ENCODE results near the gene RTN4. TPM values are rescaled to one million over a fixed set of nuclear protein-coding genes. Genes with fewer than 3 reads are reported as not detected.
"Not testable (repeated sequence)": the region's sequence is repeated elsewhere in the genome, so short reads cannot be mapped to it uniquely, and the experiment has no call there.

Gene RTN4
- total RNA-seq, 1 donor from 2014 or later, result 83.0 TPM

- Mint-ChIP-seq H3K9me3 (no peaks in the 10 kb centered on the region), H3K4me1 (ENCODE audit: low read depth) (peaks cover 7% of the 10 kb centered on the region), H3K27ac (no peak overlapping the region), H3K4me3 (no peak overlapping the region), H3K36me3 (ENCODE audit: low read depth) (no peaks in the 10 kb centered on the region), H3K27me3 (ENCODE audit: insufficient read depth) (no peaks in the 10 kb centered on the region)
- DNase-seq (ENCODE audit: low spot score), result no peak
- intact Hi-C loops (cut with micrococcal nuclease), result no loop called here
These were observed 37.7 kb upstream of the RTN4 start for GRCh38 chr2:55087936-55088335.

GRCh38 chr2:55087501-55087900, 37.2 kb upstream of the RTN4 start:
- no peak for DNase-seq (ENCODE audit: low spot score)
- no peak overlapping the region for H3K4me3 Mint-ChIP-seq
- H3K9me3 Mint-ChIP-seq, result no peaks in the 10 kb centered on the region
- H3K36me3 Mint-ChIP-seq (ENCODE audit: low read depth), result no peaks in the 10 kb centered on the region
- intact Hi-C loops (cut with micrococcal nuclease), result no loop called here
- H3K4me1 Mint-ChIP-seq (ENCODE audit: low read depth), result peaks cover 2% of the 10 kb centered on the region
- H3K27me3 Mint-ChIP-seq (ENCODE audit: insufficient read depth), result no peaks in the 10 kb centered on the region
- no peak overlapping the region for H3K27ac Mint-ChIP-seq

GRCh38 chr2:55085113-55086040, 35.1 kb upstream of the RTN4 start:
- no peak overlapping the region for H3K4me3 Mint-ChIP-seq
- intact Hi-C loops (cut with micrococcal nuclease), result no loop called here
- H3K27ac Mint-ChIP-seq, result no peak overlapping the region
- no peaks in the 10 kb centered on the region for H3K36me3 Mint-ChIP-seq (ENCODE audit: low read depth)
- DNase-seq (ENCODE audit: low spot score), result no peak
- H3K4me1 Mint-ChIP-seq (ENCODE audit: low read depth), result no peaks in the 10 kb centered on the region
- H3K9me3 Mint-ChIP-seq, result peaks cover 2% of the 10 kb centered on the region
- peaks cover under 1% of the 10 kb centered on the region for H3K27me3 Mint-ChIP-seq (ENCODE audit: insufficient read depth)

GRCh38 chr2:55084641-55085040, 34.4 kb upstream of the RTN4 start:
- intact Hi-C loops (cut with micrococcal nuclease), result no loop called here
- Mint-ChIP-seq H3K4me1 (ENCODE audit: low read depth) (no peaks in the 10 kb centered on the region), H3K27me3 (ENCODE audit: insufficient read depth) (peaks cover 1% of the 10 kb centered on the region), H3K27ac (no peak overlapping the region), H3K9me3 (peaks cover 5% of the 10 kb centered on the region), H3K4me3 (no peak overlapping the region), H3K36me3 (ENCODE audit: low read depth) (no peaks in the 10 kb centered on the region)
- DNase-seq (ENCODE audit: low spot score), result no peak

GRCh38 chr2:55080204-55080738, 30.0 kb upstream of the RTN4 start:
- Mint-ChIP-seq H3K36me3 (ENCODE audit: low read depth) (no peaks in the 10 kb centered on the region), H3K4me3 (no peak overlapping the region), H3K9me3 (peaks cover 5% of the 10 kb centered on the region), H3K4me1 (ENCODE audit: low read depth) (no peaks in the 10 kb centered on the region), H3K27me3 (ENCODE audit: insufficient read depth) (peaks cover 1% of the 10 kb centered on the region), H3K27ac (no peak overlapping the region)
- no peak for DNase-seq (ENCODE audit: low spot score)
- intact Hi-C loops (cut with micrococcal nuclease), result no loop called here

GRCh38 chr2:55078956-55079355, 28.7 kb upstream of the RTN4 start:
- intact Hi-C loops (cut with micrococcal nuclease), result no loop called here
- Mint-ChIP-seq H3K4me3 (no peak overlapping the region), H3K4me1 (ENCODE audit: low read depth) (no peaks in the 10 kb centered on the region), H3K36me3 (ENCODE audit: low read depth) (no peaks in the 10 kb centered on the region), H3K27me3 (ENCODE audit: insufficient read depth) (peaks cover 1% of the 10 kb centered on the region), H3K9me3 (peaks cover 5% of the 10 kb centered on the region), H3K27ac (no peak overlapping the region)
- no peak for DNase-seq (ENCODE audit: low spot score)

GRCh38 chr2:55076721-55077120, 26.5 kb upstream of the RTN4 start:
- no peaks in the 10 kb centered on the region for H3K4me1 Mint-ChIP-seq (ENCODE audit: low read depth)
- DNase-seq (ENCODE audit: low spot score), result no peak
- intact Hi-C loops (cut with micrococcal nuclease), result no loop called here
- H3K4me3 Mint-ChIP-seq, result no peak overlapping the region
- peaks cover 1% of the 10 kb centered on the region for H3K27me3 Mint-ChIP-seq (ENCODE audit: insufficient read depth)
- peaks cover 5% of the 10 kb centered on the region for H3K9me3 Mint-ChIP-seq
- H3K27ac Mint-ChIP-seq, result no peak overlapping the region
- H3K36me3 Mint-ChIP-seq (ENCODE audit: low read depth), result no peaks in the 10 kb centered on the region

- H3K4me1 Mint-ChIP-seq (ENCODE audit: low read depth); H3K36me3 Mint-ChIP-seq (ENCODE audit: low read depth); H3K4me3 Mint-ChIP-seq; H3K9me3 Mint-ChIP-seq; H3K27ac Mint-ChIP-seq; H3K27me3 Mint-ChIP-seq (ENCODE audit: insufficient read depth); DNase-seq (ENCODE audit: low spot score); intact Hi-C loops (cut with micrococcal nuclease): not testable (repeated sequence)
These were observed 25.8 kb upstream of the RTN4 start for GRCh38 chr2:55076019-55076418.

- DNase-seq (ENCODE audit: low spot score), result no peak
- H3K27me3 Mint-ChIP-seq (ENCODE audit: insufficient read depth), result no peaks in the 10 kb centered on the region
- H3K4me3 Mint-ChIP-seq, result no peak overlapping the region
- H3K27ac Mint-ChIP-seq, result no peak overlapping the region
- intact Hi-C loops (cut with micrococcal nuclease), result no loop called here
- H3K9me3 Mint-ChIP-seq, result no peaks in the 10 kb centered on the region
- H3K36me3 Mint-ChIP-seq (ENCODE audit: low read depth), result no peaks in the 10 kb centered on the region
- H3K4me1 Mint-ChIP-seq (ENCODE audit: low read depth), result no peaks in the 10 kb centered on the region
These were observed 23.0 kb upstream of the RTN4 start for GRCh38 chr2:55073000-55073983.

- peaks cover 6% of the 10 kb centered on the region for H3K4me1 Mint-ChIP-seq (ENCODE audit: low read depth)
- no peak for DNase-seq (ENCODE audit: low spot score)
- no peak overlapping the region for H3K27ac Mint-ChIP-seq
- intact Hi-C loops (cut with micrococcal nuclease), result no loop called here
- no peaks in the 10 kb centered on the region for H3K36me3 Mint-ChIP-seq (ENCODE audit: low read depth)
- H3K27me3 Mint-ChIP-seq (ENCODE audit: insufficient read depth), result no peaks in the 10 kb centered on the region
- no peaks in the 10 kb centered on the region for H3K9me3 Mint-ChIP-seq
- H3K4me3 Mint-ChIP-seq, result no peak overlapping the region
These were observed 13.6 kb upstream of the RTN4 start for GRCh38 chr2:55063713-55064323.

GRCh38 chr2:55063226-55063625, 13.0 kb upstream of the RTN4 start:
- no peak for DNase-seq (ENCODE audit: low spot score)
- Mint-ChIP-seq H3K27ac (no peak overlapping the region), H3K4me1 (ENCODE audit: low read depth) (peaks cover 6% of the 10 kb centered on the region), H3K27me3 (ENCODE audit: insufficient read depth) (no peaks in the 10 kb centered on the region), H3K9me3 (no peaks in the 10 kb centered on the region), H3K4me3 (no peak overlapping the region), H3K36me3 (ENCODE audit: low read depth) (no peaks in the 10 kb centered on the region)
- intact Hi-C loops (cut with micrococcal nuclease), result no loop called here

- intact Hi-C loops (cut with micrococcal nuclease), result no loop called here
- Mint-ChIP-seq H3K4me1 (ENCODE audit: low read depth) (peaks cover 6% of the 10 kb centered on the region), H3K27ac (no peak overlapping the region), H3K27me3 (ENCODE audit: insufficient read depth) (no peaks in the 10 kb centered on the region), H3K36me3 (ENCODE audit: low read depth) (no peaks in the 10 kb centered on the region), H3K4me3 (no peak overlapping the region), H3K9me3 (no peaks in the 10 kb centered on the region)
- no peak for DNase-seq (ENCODE audit: low spot score)
These were observed 12.5 kb upstream of the RTN4 start for GRCh38 chr2:55062754-55063153.
